SK-N-MC (cell line): ENCODE measurements around the gene ARHGAP44.

Experiments used
- EZH2 ChIP-seq: fragments of 200-600 bp; sonication (generic); IDR thresholded peaks from one replicate; pipeline ENCODE4 v1.6.1; 2017; ENCODE audit warnings: antibody characterized with exemption
- FOXP2 ChIP-seq: optimal IDR thresholded peaks from 2 replicates; pipeline ENCODE3; 2011; ENCODE audit warnings: mild to moderate bottlenecking, moderate library complexity; ENCODE audit not compliant: insufficient read depth; ENCODE audit errors: extremely low read length, control extremely low read depth
- POLR2AphosphoS5 ChIP-seq: IDR thresholded peaks from 2 replicates; pipeline ENCODE4 v1.6.1; 2012; ENCODE audit warnings: mild to moderate bottlenecking, low read depth, low read length, borderline replicate concordance

- TF ChIP-seq POLR2AphosphoS5 (no peak), EZH2 (no peak), FOXP2 (no peak)
Measured at GRCh38 chr17:12947047-12947446, 157.7 kb downstream of the ARHGAP44 start.
